HG02943 (cell line): ENCODE data around the gene MARCHF3.

Experiments used
- ATAC-seq: cut with Tn5 transposase; IDR thresholded peaks from one replicate; pipeline ENCODE4 v1.9.1; 2021; ENCODE audit warnings: mild to moderate bottlenecking, low read depth, moderate library complexity; ENCODE audit not compliant: unreplicated experiment

The MARCHF3 gene

DNA sequence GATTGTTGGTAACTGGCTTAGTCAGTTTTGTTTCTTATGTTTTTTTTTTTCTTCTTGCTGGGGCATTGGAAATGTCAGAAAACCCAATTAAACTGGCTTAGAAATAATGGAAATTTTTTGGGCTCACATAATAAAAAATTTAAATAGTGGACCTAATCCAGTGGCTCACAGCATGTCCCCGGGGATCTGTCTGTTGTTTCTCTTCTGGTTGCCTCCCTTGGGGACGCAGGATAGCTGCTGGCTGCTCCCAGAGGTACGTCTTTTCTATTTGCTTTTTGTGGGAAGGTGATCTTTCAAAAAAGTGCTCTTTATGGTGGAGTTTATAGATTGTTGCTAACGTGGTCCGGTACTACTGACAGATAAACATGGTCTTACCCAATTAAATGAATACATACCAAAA lies 201.3 kb downstream of the MARCHF3 start:
- ATAC-seq: no peak

DNA sequence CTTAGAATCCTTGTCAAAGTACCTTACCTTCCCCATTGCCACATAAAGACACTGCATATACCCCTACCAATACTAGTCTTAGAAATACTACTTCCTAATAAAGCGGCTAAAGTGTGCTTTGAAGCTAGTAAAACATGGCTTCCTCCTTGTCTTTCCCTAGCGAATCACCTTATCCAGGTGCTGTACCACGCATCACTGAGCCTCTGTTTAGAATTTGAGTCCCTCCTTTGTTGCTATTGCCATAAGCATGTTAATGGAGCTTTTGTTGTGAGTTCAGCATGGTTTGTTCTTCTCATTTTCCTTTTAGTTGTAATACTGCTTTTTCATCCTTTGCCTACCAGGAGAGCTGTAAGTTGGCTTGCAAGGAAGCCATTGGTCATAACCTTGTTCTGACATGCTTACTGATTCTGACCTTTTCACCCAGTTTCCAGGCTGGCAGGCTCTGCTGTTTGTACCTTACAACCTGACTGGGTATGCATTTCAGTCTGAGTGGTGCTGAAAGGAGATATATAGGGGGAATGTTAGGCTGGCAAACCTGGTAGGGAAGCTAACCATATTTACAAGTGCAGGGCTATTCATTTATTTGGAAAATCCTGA lies 203.6 kb downstream of the MARCHF3 start:
- no peak for ATAC-seq

DNA sequence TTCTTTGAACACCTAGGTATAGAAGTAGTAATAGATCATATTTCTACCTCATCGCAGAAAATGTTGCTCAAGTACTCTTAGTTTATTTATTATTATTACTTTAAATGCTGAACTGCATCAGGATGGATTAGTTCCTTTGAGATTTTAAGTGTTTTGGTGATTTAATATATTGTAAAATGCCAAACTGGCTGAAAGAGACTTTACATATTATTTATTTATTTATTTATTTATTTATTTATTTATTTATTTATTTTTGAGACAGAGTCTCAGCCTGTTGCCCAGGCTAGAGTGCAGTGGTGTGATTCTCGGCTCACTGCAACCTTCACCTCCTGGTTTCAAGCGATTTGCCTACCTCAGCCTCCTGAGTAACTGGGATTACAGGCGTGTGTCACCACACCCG lies 211.1 kb downstream of the MARCHF3 start:
- ATAC-seq: no peak

DNA sequence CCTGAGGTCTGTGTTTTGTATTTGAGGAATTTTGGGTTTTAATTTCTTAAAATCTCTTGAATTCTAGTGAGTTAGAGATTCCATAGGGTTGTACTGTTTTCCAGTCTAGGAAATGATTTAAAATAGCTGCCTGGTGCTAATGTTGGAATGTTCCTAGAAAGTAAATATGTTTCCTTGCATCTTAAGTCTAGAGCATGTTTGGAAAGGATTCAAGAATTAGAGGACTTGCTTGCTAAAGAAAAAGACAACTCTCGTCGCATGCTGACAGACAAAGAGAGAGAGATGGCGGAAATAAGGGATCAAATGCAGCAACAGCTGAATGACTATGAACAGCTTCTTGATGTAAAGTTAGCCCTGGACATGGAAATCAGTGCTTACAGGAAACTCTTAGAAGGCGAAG lies 211.6 kb downstream of the MARCHF3 start:
- ATAC-seq: no peak
